GM13976 (cell line): ENCODE measurements around the gene PDZRN3.

Experiments
- DNase-seq: peaks from one replicate; pipeline ENCODE4 v3.0.0; 2012; ENCODE audit warnings: low spot score
- CTCF ChIP-seq: IDR thresholded peaks from 2 replicates; pipeline ENCODE4 v1.5.1; 2012; ENCODE audit warnings: borderline replicate concordance, mild to moderate bottlenecking; ENCODE audit not compliant: insufficient read depth; ENCODE audit errors: extremely low read depth, missing control alignments, control extremely low read depth
- in situ Hi-C: fragments of 300-500 bp; cut with MboI; formaldehyde crosslinking; loops from one replicate; pipeline ENCODE4 v1.12.0; 2022; ENCODE audit warnings: low sequenced_read_pairs, mixed read lengths, inconsistent platforms; ENCODE audit not compliant: unreplicated experiment

The PDZRN3 gene

GRCh38 chr3:73655197-73655596 is 30.5 kb upstream of the PDZRN3 start:
- no peak for TF ChIP-seq CTCF
- DNase-seq, result no peak
- in situ Hi-C loops, result no loop called here

GRCh38 chr3:73653877-73654276 is 29.1 kb upstream of the PDZRN3 start:
- in situ Hi-C loops, result no loop called here
- TF ChIP-seq CTCF, result no peak
- DNase-seq, result no peak

GRCh38 chr3:73653351-73653750 is 28.6 kb upstream of the PDZRN3 start:
- TF ChIP-seq CTCF, result no peak
- in situ Hi-C loops, result no loop called here
- no peak for DNase-seq

- no peak for DNase-seq
- in situ Hi-C loops, result no loop called here
- no peak for TF ChIP-seq CTCF
These were observed 28.2 kb upstream of the PDZRN3 start for GRCh38 chr3:73652896-73653295.

GRCh38 chr3:73637042-73637441 is 12.3 kb upstream of the PDZRN3 start:
- no peak for TF ChIP-seq CTCF
- in situ Hi-C loops, result no loop called here
- DNase-seq, result no peak

- in situ Hi-C loops, result no loop called here
- no peak for DNase-seq
- TF ChIP-seq CTCF, result no peak
These were observed 10.5 kb upstream of the PDZRN3 start for GRCh38 chr3:73635254-73635653.

GRCh38 chr3:73633916-73634344 is 9.2 kb upstream of the PDZRN3 start:
- in situ Hi-C loops, result no loop called here
- no peak for DNase-seq
- TF ChIP-seq CTCF, result no peak
